ENCODE data around the gene UBE2G2.

UBE2G2 gene

DNA sequence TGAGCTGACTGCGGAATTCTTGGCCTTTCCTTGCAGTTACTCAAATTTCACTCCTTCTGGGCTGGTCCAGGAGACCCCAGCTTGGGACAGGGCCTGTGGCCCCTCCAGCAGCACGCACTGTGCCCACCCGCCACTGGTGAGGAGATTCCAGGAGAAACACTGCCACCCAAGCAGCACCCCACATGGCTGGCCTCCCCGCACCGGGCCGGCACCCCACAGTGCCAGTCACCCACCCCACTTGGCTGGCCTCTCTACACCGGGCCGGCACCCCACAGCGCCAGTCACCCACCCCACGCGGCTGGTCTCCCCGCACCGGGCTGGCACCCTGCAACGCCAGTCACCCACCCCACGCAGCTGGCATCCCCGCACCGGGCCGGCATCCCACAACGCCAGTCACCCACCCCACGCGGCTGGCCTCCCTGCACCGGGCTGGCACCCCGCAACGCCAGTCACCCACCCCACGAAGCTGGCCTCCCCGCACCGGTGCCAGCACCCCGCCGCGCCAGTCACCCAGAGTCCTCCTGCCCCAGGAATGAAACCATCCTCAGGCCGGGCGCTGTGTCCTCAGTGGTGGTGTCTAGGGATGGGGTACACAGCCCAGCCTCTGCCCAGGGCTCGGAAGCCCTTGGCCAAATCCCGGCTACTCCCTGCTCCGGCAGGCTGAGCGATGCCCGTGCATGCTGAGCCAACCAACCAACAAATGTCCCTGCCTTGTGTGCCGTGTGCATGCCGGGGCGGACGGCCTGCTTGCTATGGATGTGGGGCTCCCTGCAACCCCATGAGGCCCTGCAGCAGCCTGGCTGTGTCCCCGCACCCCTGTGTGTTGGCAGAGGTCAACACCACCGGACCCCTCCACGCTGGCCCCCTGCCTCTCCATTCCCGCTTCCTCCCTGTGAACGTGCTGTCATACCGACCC, 51.6 kb downstream of the UBE2G2 start:
- POLR2A ChIA-PET, result no interaction called here
- TF ChIP-seq, protein P1, sequence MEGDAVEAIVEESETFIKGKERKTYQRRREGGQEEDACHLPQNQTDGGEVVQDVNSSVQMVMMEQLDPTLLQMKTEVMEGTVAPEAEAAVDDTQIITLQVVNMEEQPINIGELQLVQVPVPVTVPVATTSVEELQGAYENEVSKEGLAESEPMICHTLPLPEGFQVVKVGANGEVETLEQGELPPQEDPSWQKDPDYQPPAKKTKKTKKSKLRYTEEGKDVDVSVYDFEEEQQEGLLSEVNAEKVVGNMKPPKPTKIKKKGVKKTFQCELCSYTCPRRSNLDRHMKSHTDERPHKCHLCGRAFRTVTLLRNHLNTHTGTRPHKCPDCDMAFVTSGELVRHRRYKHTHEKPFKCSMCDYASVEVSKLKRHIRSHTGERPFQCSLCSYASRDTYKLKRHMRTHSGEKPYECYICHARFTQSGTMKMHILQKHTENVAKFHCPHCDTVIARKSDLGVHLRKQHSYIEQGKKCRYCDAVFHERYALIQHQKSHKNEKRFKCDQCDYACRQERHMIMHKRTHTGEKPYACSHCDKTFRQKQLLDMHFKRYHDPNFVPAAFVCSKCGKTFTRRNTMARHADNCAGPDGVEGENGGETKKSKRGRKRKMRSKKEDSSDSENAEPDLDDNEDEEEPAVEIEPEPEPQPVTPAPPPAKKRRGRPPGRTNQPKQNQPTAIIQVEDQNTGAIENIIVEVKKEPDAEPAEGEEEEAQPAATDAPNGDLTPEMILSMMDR (IDR thresholded peaks at IDR 0.05; ENCODE audit: control extremely low read depth, extremely low read depth, low read depth, missing control alignments), result no peak
- DNase-seq (ENCODE audit: extremely low spot score), result no peak
- CTCF ChIA-PET, result no interaction called here

DNA sequence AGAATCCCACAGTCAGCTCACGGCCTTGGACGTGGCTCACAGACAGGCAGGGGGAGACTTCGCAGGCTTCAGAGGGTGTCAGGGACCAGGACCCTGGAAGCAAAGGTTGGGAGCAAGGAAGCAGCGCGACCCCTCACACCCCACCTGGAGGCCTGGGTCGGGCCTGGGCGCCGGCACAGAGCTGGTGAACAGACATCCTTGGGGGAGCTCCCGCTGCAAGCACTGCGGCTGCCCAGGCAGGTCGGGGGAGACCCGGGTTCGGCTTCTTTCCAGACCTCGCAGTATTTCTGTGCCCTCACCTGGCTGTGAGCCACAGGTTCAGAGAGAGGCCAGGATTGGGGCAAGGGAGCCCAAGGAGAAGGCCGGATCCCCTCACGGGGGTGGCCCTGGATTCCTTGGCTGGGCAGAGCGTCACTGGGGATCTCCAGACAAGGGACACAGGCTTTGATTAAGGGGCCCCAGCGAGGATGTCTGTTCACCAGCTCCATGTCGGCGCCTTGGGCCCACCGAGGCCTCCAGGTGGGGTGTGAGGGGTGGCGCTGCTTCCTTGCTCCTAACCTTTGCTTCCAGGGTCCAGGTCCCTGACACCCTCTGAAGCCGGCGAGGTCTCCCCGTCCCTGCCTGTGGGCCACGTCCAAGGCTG, 52.4 kb downstream of the UBE2G2 start:
- DNase-seq (ENCODE audit: extremely low spot score), result no peak
- TF ChIP-seq, protein P1 (IDR thresholded peaks at IDR 0.05; ENCODE audit: control extremely low read depth, extremely low read depth, low read depth, missing control alignments), result no peak
- ChIA-PET POLR2A (no interaction called here), CTCF (no interaction called here)

DNA sequence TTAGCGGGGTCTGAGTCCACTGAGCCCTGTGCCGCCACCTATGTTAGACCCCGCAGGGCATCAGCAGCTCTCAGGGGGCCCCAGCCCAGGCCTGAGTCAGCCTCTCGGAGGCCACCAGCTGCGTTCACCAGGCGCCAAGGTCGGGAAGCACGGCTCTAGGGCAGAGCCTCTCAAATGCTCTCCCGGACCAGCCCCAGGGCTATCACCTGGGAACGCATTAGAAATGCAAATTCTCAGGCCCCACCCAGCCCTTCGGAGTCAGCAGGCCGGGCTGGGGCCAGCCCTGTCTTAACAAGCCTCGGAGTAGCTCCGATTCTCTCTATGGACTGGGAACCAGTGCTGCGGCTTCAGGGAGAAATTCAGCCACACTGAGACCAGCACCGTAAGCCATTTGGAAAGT, 53.0 kb downstream of the UBE2G2 start:
- TF ChIP-seq, protein P1 (IDR thresholded peaks at IDR 0.05; ENCODE audit: control extremely low read depth, extremely low read depth, low read depth, missing control alignments), result no peak
- ChIA-PET CTCF (no interaction called here), POLR2A (no interaction called here)
- no peak for DNase-seq (ENCODE audit: extremely low spot score)

DNA sequence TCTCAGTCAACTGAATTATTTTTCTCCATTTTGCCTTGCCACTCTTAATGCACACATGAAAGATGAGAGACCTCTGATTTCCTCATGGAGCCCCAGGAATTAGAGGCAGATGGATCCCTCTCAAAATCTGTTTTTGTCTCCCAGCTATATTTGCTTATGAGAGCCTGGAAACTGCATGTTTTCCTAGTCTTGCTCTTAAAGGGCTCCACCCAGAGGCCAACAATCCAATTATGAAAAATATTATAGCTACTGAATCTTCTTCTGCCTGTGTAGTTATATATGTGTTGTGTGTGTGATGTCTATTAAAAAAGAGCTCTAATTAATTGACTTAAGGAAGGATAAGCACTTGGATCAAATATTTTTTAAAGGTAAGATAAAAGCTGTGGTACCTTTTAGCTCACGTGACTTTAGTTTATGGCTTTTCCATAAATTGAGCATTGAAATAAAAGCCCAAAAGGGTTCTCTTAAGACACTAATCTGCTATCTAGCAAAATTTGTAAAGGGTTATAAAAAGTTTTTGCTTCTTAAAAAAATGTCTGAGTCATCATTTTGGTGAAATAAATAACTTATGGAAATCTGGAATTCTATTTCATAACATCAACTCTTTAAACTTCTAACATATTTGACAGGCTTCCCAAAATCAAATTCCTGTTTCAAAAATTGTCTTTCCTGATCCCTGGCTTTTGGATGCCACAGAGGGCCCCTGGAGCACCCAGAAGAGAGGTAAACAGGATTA, 59.0 kb downstream of the UBE2G2 start:
- POLR2A ChIA-PET, result no interaction called here
- TF ChIP-seq, protein P1 (IDR thresholded peaks at IDR 0.05; ENCODE audit: control extremely low read depth, extremely low read depth, low read depth, missing control alignments), result peak; percentile 19
- DNase-seq (ENCODE audit: extremely low spot score), result no peak
- CTCF ChIA-PET, result interaction anchor here (1.5 to 2.0 kb wide), 2 partner anchors 11 to 52 kb away, joined by 3 to 7 read pairs; no protein-coding TSS in a partner anchor

DNA sequence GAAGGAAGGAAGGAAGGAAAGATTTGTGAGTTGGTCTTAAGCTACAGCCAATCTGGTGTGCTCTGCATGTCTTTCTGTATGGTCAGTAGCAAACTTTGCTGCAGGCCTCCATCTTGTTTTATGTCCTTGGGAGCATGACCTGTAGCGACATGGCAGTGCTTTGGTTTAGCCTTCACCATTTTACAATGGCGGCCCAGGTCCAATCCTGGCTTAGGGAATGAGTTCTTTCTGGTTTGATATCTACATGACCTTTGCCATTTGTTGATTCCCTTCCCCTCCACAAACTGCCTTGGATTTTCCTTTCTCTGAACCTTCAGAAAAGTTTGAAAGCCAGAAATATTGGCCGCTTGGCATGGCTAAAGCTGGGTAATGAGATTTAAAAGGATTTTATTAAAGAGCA, 59.7 kb downstream of the UBE2G2 start:
- CTCF ChIA-PET, result interaction anchor here (2.0 kb wide), 1 partner anchor 10 kb away, joined by 7 read pairs; no protein-coding TSS in a partner anchor
- TF ChIP-seq, protein P1 (IDR thresholded peaks at IDR 0.05; ENCODE audit: control extremely low read depth, extremely low read depth, low read depth, missing control alignments), result no peak
- no peak for DNase-seq (ENCODE audit: extremely low spot score)
- POLR2A ChIA-PET, result no interaction called here

DNA sequence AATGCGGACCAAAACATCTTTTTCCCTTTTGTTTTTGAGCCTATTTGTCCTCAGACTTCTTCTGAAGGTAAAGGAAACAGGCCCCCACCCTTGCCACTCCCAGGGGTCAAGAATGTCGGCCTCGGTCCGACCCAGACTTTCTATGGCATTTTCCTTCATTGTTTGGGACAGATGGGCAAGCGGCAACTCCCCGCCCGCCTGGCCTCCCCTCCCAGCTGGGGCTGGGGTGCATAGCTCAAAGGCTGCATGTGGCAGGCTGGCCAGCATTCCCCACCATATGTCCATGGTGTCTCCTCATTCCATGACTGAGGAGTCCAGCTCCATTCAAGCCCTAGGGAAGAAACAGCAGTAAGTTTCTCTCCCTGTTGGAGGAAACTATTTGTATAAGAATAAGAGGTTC, 60.9 kb downstream of the UBE2G2 start:
- ChIA-PET CTCF (interaction anchor here (1.7 to 2.0 kb wide), 3 partner anchors 9 to 231 kb away, joined by 3 to 7 read pairs (median 7); no protein-coding TSS in a partner anchor), POLR2A (no interaction called here)
- TF ChIP-seq, protein P1 (IDR thresholded peaks at IDR 0.05; ENCODE audit: control extremely low read depth, extremely low read depth, low read depth, missing control alignments), result no peak
- DNase-seq (ENCODE audit: extremely low spot score), result no peak

All from GM10248 (cell line).